Activated naive CD4-positive, alpha-beta T cell treated with anti-CD3 and anti-CD28 coated beads, Interleukin-2, amount 10 ng/mL, durations not matched to agents 7 days and 5 days (primary cell): ENCODE measurements around the gene TLE3.

Experiments
- CTCF ChIA-PET: fragments of 350-600 bp; sonication (Branson Sonifier 250); formaldehyde crosslinking; loops from one replicate; lab custom pipeline; 2021; ENCODE audit warnings: antibody characterized with exemption; lab: Charles Lee
- DNase-seq: peaks from one replicate; pipeline ENCODE4 v3.0.0-alpha.2; 2020
- H3K27ac Mint-ChIP-seq: one replicate; pipeline ENCODE4 v1.8.0; 2021; ENCODE audit warnings: mild to moderate bottlenecking, moderate library complexity, mixed read lengths
- H3K27me3 Mint-ChIP-seq: one replicate; pipeline ENCODE4 v1.8.0; 2021; ENCODE audit warnings: mild to moderate bottlenecking, mixed read lengths
- H3K36me3 Mint-ChIP-seq: one replicate; pipeline ENCODE4 v1.8.0; 2021; ENCODE audit warnings: mixed read lengths
- H3K4me1 Mint-ChIP-seq: one replicate; pipeline ENCODE4 v1.8.0; 2021; ENCODE audit warnings: mixed read lengths
- H3K4me3 Mint-ChIP-seq: one replicate; pipeline ENCODE4 v1.8.0; 2021; ENCODE audit warnings: mild to moderate bottlenecking, moderate library complexity, mixed read lengths
- H3K9me3 Mint-ChIP-seq: one replicate; pipeline ENCODE4 v1.8.0; 2021; ENCODE audit warnings: mixed read lengths

The TLE3 gene

DNA sequence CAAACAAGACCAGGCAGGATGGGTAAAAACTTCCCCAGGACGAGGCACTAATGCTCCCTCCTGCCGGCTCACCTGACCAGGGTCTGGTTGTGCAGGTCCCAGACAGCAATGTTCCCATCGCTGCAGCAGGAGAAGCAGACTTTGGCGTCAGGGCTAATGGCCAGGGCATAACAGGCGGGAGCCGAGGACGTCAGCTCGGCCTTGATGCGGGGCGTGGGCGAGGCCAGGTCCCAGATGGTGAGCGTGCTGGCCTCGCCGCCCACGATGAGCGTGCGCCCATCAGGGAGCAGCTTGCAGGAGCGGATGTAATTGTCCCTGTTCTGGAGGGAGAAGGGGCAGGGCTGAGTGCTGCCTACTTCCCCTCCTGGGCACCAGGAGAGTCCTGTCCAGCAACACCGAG is 43.4 kb downstream of the TLE3 start:
- no peak overlapping the region for H3K27ac Mint-ChIP-seq
- CTCF ChIA-PET: no interaction called here
- H3K27me3 Mint-ChIP-seq: no peaks in the 10 kb centered on the region
- H3K4me3 Mint-ChIP-seq: no peak overlapping the region
- peak; percentile 3 for DNase-seq
- H3K9me3 Mint-ChIP-seq: no peaks in the 10 kb centered on the region
- H3K4me1 Mint-ChIP-seq: no peaks in the 10 kb centered on the region
- H3K36me3 Mint-ChIP-seq: peaks cover 62% of the 10 kb centered on the region

DNA sequence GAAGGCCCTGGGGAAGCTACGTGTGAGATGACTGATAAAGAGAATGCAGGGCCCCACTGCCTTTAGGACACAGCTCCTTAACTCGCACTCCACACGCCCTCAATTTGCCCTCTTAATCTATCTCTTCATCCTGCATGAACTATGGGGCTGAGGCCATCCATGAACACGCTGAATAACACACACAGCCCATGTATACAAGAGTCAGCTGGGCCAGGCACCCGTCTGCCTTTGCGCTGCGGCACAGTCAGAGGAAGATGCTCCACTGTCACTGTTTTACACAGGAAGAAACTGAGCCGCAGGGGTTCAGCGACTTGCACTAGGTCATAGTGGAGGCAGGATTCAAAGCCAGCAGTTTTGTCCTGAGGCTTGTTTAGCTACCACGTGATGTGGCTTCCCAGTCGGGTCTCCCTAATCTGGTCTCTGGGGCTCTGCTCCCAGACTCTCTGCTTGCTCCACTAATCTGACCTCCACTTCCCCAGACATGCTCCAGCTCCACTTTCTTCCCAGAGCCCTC is 43.9 kb downstream of the TLE3 start:
- H3K4me3 Mint-ChIP-seq: no peak overlapping the region
- no peaks in the 10 kb centered on the region for H3K27me3 Mint-ChIP-seq
- no peak overlapping the region for H3K27ac Mint-ChIP-seq
- peaks cover 58% of the 10 kb centered on the region for H3K36me3 Mint-ChIP-seq
- peak; percentile 14 for DNase-seq
- CTCF ChIA-PET: no interaction called here
- H3K4me1 Mint-ChIP-seq: no peaks in the 10 kb centered on the region
- H3K9me3 Mint-ChIP-seq: no peaks in the 10 kb centered on the region

DNA sequence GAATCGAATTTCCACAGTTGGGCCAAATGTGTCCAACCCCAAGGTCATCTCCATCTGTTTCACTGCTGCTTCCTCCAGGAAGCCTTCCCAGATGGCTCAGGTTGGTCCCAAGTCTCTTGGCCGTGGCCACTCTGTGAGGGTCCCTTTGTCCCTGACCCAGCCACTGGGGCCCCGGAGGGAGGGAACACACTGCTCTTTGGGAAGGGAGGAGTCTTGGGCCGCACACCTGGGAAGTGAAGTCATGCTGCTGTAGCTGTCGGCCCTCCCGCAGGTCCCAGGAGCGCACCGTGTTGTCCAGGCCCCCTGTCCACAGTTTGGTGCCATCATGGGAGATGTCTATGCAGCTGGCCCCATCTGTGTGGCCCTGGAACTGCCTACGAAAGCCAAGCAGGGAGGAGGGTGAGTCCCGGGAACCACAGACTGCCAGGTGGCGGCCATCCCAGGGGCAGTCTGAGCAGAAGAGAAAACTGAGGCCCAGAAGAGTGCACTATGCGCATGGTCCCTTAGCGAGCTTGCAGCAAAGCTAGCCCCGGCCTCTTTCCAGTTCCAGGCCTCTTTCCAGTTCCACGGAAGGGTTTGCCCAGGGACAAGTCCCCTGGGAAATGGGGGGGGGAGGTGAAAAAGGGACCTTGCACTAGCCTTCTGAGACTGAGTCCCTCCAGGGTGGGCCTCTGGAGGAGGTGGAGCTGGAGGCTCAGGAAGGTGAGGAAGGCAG is 44.6 kb downstream of the TLE3 start:
- Mint-ChIP-seq H3K27ac (no peak overlapping the region), H3K27me3 (no peaks in the 10 kb centered on the region), H3K4me1 (no peaks in the 10 kb centered on the region), H3K36me3 (peaks cover 53% of the 10 kb centered on the region), H3K9me3 (no peaks in the 10 kb centered on the region), H3K4me3 (no peak overlapping the region)
- CTCF ChIA-PET: no interaction called here
- peak; percentile 11 for DNase-seq

DNA sequence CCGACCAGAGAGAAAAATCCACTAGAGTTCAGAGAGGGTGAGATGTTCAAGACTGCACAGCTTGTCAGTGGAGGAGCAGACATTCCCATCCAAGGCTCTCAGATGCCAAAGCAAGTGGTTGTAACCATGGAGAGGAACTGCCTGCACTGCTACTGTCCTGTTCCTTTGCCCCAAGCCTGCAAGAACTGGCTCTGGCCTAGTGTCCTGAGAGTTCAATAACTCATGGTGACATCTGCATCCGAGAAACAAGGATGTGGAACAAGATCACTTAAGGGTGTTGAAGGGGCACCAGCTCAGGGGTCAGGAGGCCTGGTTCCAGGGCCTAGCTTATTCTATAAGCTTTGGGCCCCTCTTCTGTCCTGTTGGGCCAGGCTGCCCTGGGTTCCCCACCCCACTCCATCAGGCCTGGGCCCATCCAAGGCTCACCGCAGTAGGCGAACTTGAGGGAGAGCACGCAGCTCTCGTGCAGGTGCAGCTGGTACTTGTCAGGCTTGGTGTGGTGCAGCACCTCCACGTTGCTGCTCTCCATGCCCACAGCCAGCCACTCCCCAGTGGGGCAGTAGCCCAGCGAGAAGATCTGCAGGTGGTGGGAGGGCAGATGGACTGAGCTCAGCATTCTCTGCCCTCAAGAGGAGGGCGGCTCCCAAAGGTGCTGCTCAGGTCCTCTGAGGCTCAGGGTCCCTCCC is 45.6 kb downstream of the TLE3 start:
- H3K27ac Mint-ChIP-seq: no peak overlapping the region

DNA sequence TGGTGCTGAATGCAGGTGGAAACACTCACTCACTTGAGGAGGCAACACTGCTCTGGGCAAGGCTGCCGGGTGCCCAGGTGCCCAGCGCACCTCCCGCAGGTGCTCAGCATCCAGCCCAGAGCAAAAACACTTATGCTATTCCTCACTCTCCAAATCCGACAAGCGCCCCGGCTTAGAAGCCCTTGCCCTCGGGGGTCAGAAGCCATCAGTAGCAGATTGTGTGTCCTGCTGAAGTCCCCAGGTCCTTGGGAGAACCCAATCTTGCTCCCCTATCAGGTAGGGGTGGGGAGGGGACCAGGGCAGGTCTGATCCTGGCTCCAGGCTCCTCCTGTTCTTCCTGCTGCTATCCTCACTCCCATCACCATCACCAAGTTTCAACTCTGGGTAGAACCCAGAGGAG is 46.7 kb downstream of the TLE3 start:
- Mint-ChIP-seq H3K27me3 (no peaks in the 10 kb centered on the region), H3K9me3 (no peaks in the 10 kb centered on the region), H3K4me1 (no peaks in the 10 kb centered on the region), H3K27ac (no peak overlapping the region), H3K36me3 (peaks cover 49% of the 10 kb centered on the region), H3K4me3 (no peak overlapping the region)
- DNase-seq: no peak
- CTCF ChIA-PET: no interaction called here

More for the DNA sequence above, 45.6 kb downstream of the TLE3 start:
- no peaks in the 10 kb centered on the region for H3K9me3 Mint-ChIP-seq
- no peaks in the 10 kb centered on the region for H3K4me1 Mint-ChIP-seq
- H3K36me3 Mint-ChIP-seq: peaks cover 50% of the 10 kb centered on the region
- CTCF ChIA-PET: no interaction called here
- H3K4me3 Mint-ChIP-seq: no peak overlapping the region
- DNase-seq: peak; percentile 11
- no peaks in the 10 kb centered on the region for H3K27me3 Mint-ChIP-seq

DNA sequence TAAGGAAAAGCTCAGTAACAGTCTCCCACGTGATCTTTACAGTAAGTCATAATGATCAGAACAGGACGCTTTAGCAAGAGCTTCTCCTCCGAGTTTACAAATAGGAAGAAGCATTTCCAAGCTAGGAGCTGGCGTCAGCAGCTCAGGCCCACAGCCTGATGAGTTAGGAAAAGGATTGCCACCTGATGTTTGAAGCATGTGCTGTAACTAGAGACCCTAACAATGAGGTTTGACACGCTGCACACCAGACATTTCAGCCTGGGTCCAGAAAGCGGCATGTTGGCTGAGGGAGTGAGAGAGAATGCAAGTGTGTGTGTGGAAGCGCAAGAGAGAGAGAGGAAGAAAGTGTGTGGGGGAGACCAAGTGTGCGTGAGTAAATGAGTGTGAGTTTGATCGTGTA is 47.3 kb downstream of the TLE3 start:
- H3K4me3 Mint-ChIP-seq: no peak overlapping the region
- H3K9me3 Mint-ChIP-seq: no peaks in the 10 kb centered on the region
- no peak overlapping the region for H3K27ac Mint-ChIP-seq
- DNase-seq: no peak
- no peaks in the 10 kb centered on the region for H3K27me3 Mint-ChIP-seq
- CTCF ChIA-PET: no interaction called here
- no peaks in the 10 kb centered on the region for H3K4me1 Mint-ChIP-seq
- H3K36me3 Mint-ChIP-seq: peaks cover 45% of the 10 kb centered on the region

DNA sequence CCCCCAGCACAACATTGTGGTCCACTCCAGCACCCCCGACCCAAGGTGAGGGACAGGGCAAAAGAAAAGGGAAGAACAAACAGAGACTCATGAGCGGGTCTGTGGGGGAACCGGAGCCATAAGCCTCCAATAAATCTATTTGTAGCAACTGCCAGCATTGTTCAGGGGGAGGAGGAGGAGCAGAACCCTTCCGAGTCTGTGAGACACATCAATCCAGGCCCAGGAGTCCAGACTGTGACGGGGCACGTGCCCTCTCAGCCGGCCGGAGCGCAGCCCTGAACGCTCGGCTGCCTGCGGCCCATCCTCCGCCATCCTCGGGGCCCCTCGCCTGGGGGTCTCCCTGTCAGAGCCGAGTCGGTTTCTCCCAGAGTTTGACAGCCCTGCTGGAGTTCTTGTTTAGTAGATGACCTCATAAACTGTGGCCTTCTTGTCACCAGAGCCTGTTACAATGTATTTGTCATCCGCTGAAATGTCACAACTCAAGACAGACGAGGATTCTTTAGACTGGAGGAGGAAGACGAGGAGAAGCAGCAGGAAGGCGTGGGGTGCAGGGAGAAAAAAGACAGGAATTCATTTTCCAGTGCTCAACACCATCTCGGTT is 47.9 kb downstream of the TLE3 start:
- H3K27me3 Mint-ChIP-seq: no peaks in the 10 kb centered on the region
- no peak overlapping the region for H3K4me3 Mint-ChIP-seq
- H3K27ac Mint-ChIP-seq: no peak overlapping the region
- no peaks in the 10 kb centered on the region for H3K4me1 Mint-ChIP-seq
- H3K9me3 Mint-ChIP-seq: no peaks in the 10 kb centered on the region
- CTCF ChIA-PET: no interaction called here
- peaks cover 40% of the 10 kb centered on the region for H3K36me3 Mint-ChIP-seq
- DNase-seq: no peak

DNA sequence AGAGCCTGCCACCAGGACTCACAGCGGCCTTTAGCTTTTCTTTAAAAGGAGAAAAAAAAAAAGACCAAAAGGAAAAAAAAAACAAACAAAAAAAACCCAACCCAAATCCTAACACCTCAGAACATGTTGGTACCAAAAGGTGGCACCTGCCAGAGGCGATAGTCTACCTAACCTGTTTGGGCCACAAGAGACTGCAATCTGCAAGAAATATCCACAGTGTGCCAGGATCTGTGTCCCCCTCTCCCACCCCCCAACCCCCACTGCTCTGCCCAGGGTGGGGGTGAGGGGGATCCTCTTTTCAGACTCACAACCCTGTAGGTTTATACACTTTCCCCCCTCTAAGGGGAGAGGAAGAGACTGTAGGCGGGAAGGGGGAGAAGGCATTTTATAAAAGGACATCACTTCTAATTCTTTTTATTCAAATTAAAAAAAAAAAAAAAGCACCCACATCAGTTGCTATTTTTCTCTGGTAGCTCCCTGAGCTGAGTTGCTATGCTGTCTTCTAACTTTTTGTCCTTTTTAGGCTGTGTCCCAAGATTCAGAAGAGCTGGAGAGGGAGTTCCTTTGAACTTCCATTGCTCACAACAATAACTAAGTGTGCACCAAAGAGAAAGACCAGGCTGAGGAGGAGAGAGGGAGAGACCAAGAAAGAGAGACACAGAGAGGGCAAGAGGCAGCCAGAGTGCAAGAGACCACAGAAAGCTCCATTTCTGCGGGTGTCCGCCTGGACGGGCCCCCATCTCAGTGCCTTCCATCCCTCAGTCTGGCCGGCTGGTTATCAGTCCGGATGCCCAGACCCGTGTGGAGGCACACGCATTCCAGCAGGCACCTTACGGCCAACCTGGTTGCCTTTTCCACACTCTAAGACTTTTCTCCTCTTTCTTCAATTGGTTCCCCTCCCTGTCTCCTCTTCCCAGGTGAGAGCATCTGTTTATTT is 48.9 kb downstream of the TLE3 start:
- H3K36me3 Mint-ChIP-seq: peaks cover 36% of the 10 kb centered on the region

DNA sequence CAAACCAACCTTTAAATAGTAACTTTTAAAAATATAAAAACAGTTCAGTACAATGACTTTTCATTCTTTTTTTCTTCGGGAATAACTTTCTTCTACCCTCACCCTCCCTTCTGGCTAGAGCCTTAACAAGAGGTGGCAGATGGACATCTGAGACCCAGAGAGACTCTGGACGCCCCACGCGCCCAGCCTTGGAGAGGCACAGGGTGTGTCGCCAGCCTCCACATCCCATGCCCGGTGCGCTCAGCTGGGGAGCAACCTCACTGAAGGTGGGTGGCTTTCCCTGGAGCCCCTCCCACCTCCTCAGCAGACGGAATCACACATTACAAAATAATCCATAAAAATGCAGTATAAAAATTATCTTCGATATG is 49.5 kb downstream of the TLE3 start:
- H3K4me3 Mint-ChIP-seq: no peak overlapping the region
- peaks cover 36% of the 10 kb centered on the region for H3K36me3 Mint-ChIP-seq
- CTCF ChIA-PET: interaction anchor here (0.6 kb wide), 1 partner anchor 316 kb away, joined by 4 read pairs; no protein-coding TSS in a partner anchor

More for the DNA sequence above, 48.9 kb downstream of the TLE3 start:
- no peak overlapping the region for H3K27ac Mint-ChIP-seq
- no peak overlapping the region for H3K4me3 Mint-ChIP-seq
- H3K4me1 Mint-ChIP-seq: no peaks in the 10 kb centered on the region
- no peaks in the 10 kb centered on the region for H3K27me3 Mint-ChIP-seq
- DNase-seq: no peak
- no peaks in the 10 kb centered on the region for H3K9me3 Mint-ChIP-seq
- CTCF ChIA-PET: interaction anchor here (0.6 kb wide), 1 partner anchor 317 kb away, joined by 4 read pairs; no protein-coding TSS in a partner anchor

DNA sequence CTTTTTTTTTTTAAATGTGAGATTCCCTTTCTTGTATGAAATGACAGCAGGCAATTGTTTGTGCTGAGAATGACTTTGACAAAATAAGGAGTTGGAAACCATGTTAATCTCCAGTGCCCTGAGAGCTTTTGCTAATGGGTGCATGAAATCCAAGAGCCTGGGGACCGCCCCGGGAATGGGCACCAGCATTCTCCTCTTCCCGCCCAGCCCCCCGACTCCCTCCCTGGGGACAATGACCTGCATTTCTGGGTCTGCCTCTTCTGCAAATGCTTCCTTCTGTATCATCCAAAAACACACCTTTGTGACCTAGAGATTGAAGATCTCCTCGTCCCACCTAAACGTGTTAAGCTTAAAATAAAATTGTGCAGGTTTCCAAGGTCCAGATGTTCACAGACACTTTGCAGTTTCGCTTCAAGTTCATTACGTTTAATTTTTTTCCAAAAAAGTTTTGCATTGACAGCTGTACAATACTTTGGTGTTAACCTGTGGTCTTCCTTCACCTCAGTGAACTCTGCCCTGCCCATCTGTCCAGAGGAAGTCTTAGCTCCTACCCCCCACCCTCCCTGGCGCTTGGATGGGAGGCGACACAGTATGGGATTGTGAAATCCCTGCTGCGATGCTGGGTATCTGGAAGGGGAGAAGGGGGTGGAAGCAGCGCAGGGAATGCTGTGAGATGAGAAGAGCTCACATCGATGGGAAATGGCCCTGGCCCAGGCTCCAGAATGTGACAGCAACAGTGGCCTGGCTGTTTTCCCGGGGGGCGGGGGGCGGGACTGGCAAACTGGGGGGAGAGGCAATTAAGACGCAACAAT is 50.1 kb downstream of the TLE3 start:
- Mint-ChIP-seq H3K27ac (no peak overlapping the region), H3K9me3 (no peaks in the 10 kb centered on the region), H3K36me3 (peaks cover 31% of the 10 kb centered on the region), H3K27me3 (peaks cover 2% of the 10 kb centered on the region), H3K4me3 (no peak overlapping the region), H3K4me1 (no peaks in the 10 kb centered on the region)
- CTCF ChIA-PET: interaction anchor here (0.6 kb wide), 1 partner anchor 316 kb away, joined by 4 read pairs; no protein-coding TSS in a partner anchor
- peak; percentile 18 for DNase-seq

More for the DNA sequence above, 49.5 kb downstream of the TLE3 start:
- Mint-ChIP-seq H3K4me1 (no peaks in the 10 kb centered on the region), H3K27ac (no peak overlapping the region), H3K27me3 (no peaks in the 10 kb centered on the region), H3K9me3 (no peaks in the 10 kb centered on the region)
- DNase-seq: no peak

DNA sequence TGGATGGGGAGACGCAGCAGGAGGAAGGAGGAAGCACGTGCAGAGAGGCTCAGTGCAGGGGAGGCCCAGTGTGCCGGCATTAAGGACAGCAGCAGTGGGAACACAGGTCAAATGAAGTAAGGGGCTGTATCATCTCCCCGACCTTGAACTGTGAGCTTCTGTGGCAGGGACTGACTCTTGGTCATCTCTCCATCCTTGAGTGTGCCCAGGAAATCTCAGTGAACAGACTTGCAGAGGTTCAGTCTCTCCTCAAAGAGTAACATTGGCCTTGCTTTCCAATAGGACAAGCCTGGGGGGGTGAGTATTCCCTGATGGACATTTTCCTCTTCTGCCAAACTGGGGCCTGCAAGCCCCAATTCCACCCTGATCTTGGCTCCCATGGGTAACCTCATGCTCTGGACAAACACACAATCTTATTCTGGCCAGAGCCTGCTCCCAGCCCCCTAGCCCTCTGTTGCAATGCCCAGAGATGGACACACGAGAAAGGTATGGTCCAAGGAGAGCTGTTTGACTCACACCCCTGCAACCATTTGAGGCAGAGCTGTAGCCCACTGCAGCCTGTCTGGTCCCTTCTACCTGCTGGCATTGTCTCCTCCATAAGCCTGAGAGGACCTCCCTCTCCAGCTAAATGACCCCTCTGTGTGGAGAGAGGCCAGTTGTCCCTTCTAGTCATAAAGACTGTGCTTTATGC is 50.9 kb downstream of the TLE3 start:
- H3K4me1 Mint-ChIP-seq: no peaks in the 10 kb centered on the region
- peaks cover 30% of the 10 kb centered on the region for H3K36me3 Mint-ChIP-seq
- no peak overlapping the region for H3K4me3 Mint-ChIP-seq
- H3K27ac Mint-ChIP-seq: no peak overlapping the region
- H3K27me3 Mint-ChIP-seq: peaks cover 7% of the 10 kb centered on the region
- CTCF ChIA-PET: no interaction called here
- peak; percentile 9 for DNase-seq
- H3K9me3 Mint-ChIP-seq: no peaks in the 10 kb centered on the region

DNA sequence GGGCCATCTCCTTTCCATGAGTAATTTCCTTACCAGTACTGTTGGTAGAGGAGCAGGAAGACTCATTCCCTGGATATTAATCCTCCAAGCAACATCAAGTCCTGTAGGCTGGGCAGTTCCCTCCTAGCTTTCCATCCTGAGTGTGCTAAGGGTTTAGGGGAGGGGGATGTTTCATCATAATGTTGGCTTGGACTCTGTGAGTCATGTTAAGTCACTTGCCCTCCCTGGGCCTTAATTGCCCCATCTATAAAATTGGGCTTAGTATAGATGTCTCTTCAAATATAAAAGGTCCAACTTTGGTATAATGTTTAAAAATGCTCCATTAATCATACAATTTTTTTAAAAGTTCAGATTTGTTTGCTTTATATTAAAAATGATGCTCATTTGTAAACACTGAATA is 52.7 kb downstream of the TLE3 start:
- H3K9me3 Mint-ChIP-seq: no peaks in the 10 kb centered on the region
- CTCF ChIA-PET: interaction anchor here (1.1 kb wide), 1 partner anchor 22 kb away, joined by 3 read pairs; no protein-coding TSS in a partner anchor
- H3K27ac Mint-ChIP-seq: no peak overlapping the region
- H3K4me3 Mint-ChIP-seq: no peak overlapping the region
- peaks cover 15% of the 10 kb centered on the region for H3K36me3 Mint-ChIP-seq
- H3K4me1 Mint-ChIP-seq: no peaks in the 10 kb centered on the region
- H3K27me3 Mint-ChIP-seq: peaks cover 7% of the 10 kb centered on the region
- DNase-seq: no peak
